22Rv1 (cell line): ENCODE results near the gene LFNG.

Experiments
- ZFX ChIP-seq: fragments of 450-650 bp; IDR thresholded peaks from 2 replicates; pipeline ENCODE4 v1.6.1; 2017; ENCODE audit warnings: antibody characterized with exemption, borderline replicate concordance
- TF ChIP-seq, protein P1 (sequence below): fragments of 450-650 bp; IDR thresholded peaks from 2 replicates; pipeline ENCODE4 v1.5.1; 2017; ENCODE audit warnings: mild to moderate bottlenecking

DNA sequence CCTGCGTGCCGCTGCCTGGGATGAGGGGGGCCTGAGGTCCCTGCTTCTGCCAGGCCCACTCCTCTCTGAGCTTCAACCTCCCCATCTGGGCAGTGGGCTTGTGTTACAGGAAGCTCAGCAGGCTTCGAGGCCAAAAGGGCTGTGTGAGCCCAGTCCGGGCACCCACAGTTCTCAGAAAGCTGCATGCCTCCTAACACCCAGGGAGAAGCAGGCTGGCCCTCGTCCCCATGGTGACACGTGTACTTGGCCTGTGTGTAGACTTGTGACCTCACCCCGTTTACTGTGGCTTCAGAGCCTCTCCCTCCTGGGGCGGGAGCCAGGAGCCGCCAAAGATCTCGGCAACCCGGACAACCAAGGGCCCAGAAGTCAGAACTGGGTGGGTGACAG is 41.2 kb upstream of the LFNG start:
- TF ChIP-seq, protein P1, sequence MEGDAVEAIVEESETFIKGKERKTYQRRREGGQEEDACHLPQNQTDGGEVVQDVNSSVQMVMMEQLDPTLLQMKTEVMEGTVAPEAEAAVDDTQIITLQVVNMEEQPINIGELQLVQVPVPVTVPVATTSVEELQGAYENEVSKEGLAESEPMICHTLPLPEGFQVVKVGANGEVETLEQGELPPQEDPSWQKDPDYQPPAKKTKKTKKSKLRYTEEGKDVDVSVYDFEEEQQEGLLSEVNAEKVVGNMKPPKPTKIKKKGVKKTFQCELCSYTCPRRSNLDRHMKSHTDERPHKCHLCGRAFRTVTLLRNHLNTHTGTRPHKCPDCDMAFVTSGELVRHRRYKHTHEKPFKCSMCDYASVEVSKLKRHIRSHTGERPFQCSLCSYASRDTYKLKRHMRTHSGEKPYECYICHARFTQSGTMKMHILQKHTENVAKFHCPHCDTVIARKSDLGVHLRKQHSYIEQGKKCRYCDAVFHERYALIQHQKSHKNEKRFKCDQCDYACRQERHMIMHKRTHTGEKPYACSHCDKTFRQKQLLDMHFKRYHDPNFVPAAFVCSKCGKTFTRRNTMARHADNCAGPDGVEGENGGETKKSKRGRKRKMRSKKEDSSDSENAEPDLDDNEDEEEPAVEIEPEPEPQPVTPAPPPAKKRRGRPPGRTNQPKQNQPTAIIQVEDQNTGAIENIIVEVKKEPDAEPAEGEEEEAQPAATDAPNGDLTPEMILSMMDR, result no peak
- TF ChIP-seq ZFX, result no peak
